Spleen (tissue), 11 donors: ENCODE results near the gene DNASE1L2. TPM values are rescaled to one million over a fixed set of nuclear protein-coding genes. Genes with fewer than 3 reads are reported as not detected.

Source experiments
- DNase-seq: peaks from one replicate; pipeline ENCODE4 v3.0.0-alpha.2; 2020
- H3K27ac ChIP-seq, 8 donors: fragments of 200-600 bp; sonication (generic) in 7 of 8; 1 replicate in 4 of 8; 2 replicates in 4 of 8; pipeline versions ENCODE4 v1.5.0 to v1.8.0; 2016 to 2021; ENCODE audit warnings: inconsistent platforms in 4 of 8, mild to moderate bottlenecking in 4 of 8, moderate library complexity in 1 of 8
- H3K27me3 ChIP-seq, 7 donors: fragments of 200-600 bp; sonication (generic) in 6 of 7; replicated peaks in 1 of 7; 1 replicate in 4 of 7; 2 replicates in 3 of 7; pipeline versions ENCODE4 v1.5.0 to v1.8.0; 2016 to 2021; ENCODE audit warnings: inconsistent platforms in 3 of 7, mild to moderate bottlenecking in 1 of 7
- H3K36me3 ChIP-seq, 6 donors: fragments of 200-600 bp; sonication (generic) in 5 of 6; 1 replicate in 4 of 6; 2 replicates in 2 of 6; pipeline versions ENCODE4 v1.5.0 to v1.8.0; 2016 to 2021; ENCODE audit warnings: inconsistent platforms in 2 of 6
- H3K4me1 ChIP-seq, 6 donors: fragments of 200-600 bp; sonication (generic) in 5 of 6; 1 replicate in 3 of 6; 2 replicates in 3 of 6; pipeline versions ENCODE4 v1.5.0 to v1.8.0; 2016 to 2021; ENCODE audit warnings: inconsistent platforms in 3 of 6
- H3K4me3 ChIP-seq, 8 donors: fragments of 200-600 bp; sonication (generic) in 7 of 8; 1 replicate in 4 of 8; 2 replicates in 4 of 8; pipeline versions ENCODE4 v1.5.0 to v1.8.0; 2016 to 2021; ENCODE audit warnings: inconsistent platforms in 4 of 8, mild to moderate bottlenecking in 4 of 8, moderate library complexity in 2 of 8
- H3K9me3 ChIP-seq, 8 donors: fragments of 200-600 bp; sonication (generic) in 7 of 8; 1 replicate in 4 of 8; 2 replicates in 4 of 8; pipeline versions ENCODE4 v1.5.0 to v1.8.0; 2016 to 2021; ENCODE audit warnings: inconsistent platforms in 4 of 8
- CTCF ChIP-seq, 11 experiments: fragments of 200-600 bp in 7 of 11; fragments of 450-650 bp in 4 of 11; sonication (generic) in 4 of 11; IDR thresholded peaks in 8 of 11; conservative IDR thresholded peaks in 3 of 11; 1 replicate in 7 of 11; 2 replicates in 4 of 11; pipeline versions ENCODE4 v1.4.0 to v1.8.0; 2016 to 2021; ENCODE audit warnings: antibody characterized with exemption in 11 of 11, inconsistent platforms in 4 of 11, mild to moderate bottlenecking in 1 of 11
- POLR2A ChIP-seq, 3 donors: fragments of 450-650 bp; IDR thresholded peaks; one replicate each; pipeline ENCODE4 v1.5.1; 2017; ENCODE audit warnings: antibody characterized with exemption in 3 of 3, mild to moderate bottlenecking in 1 of 3
- POLR2AphosphoS5 ChIP-seq, 3 donors: sonication (generic); formaldehyde crosslinking; IDR thresholded peaks; one replicate each; pipeline ENCODE4 v1.5.1; 2017; ENCODE audit warnings: antibody characterized with exemption in 3 of 3
- WGBS, 5 donors: extraction: QIAGEN DNeasy Blood & Tissue Kit in 3 of 5; methylation state at CpG; one replicate each; pipeline versions ENCODE4 v1.1.5 to v1.1.7; 2013 to 2018; 5-methylcytosine and 5-hydroxymethylcytosine counted together
- intact Hi-C: fragments of 100-400 bp; cut with DNase I; formaldehyde crosslinking; loops from one replicate; pipeline ENCODE4 v1.15.0; 2023; ENCODE audit warnings: low total_unique reads
- polyA plus RNA-seq, 3 donors: library from polyadenylated mRNA; stranded (reverse); fragments of 200-250 nt; gene quantifications; one replicate each; pipeline ENCODE4 v1.2.1, GENCODE V29; 2013
- total RNA-seq, 7 donors: library from RNA; depleted of rRNA in 3 of 7; stranded (reverse); fragments of >200 nt in 3 of 7; fragmentation: NEBNext Ultra II Directional in 4 of 7; extraction: Animal tissue kit (Norgen Biotek cat#: 25700) in 4 of 7; gene quantifications; one replicate each; pipeline versions ENCODE4 v1.1.0 to v1.2.1, GENCODE V29; 2016 to 2021
- donor health status: healthy with polysubstance abuse.
- donor health status: DM: no; HTN: no; CAD: no; lungs with moderate emphysema.
- donor health status: DM: no; HTN: no; CAD: no.
- donor health status: Bipolar disorder and iron deficiency.
- donor health status: healthy.
- donor health status: DM: no; HTN: no; CAD: no.
- donor health status: DM: yes; HTN: yes; CAD: no.

The DNASE1L2 gene
- total and polyA plus RNA-seq, 10 donors, result 0.59 to 2.2 (median 1.2) TPM

GRCh38 chr16:2278956-2279800 is 42.9 kb downstream of the DNASE1L2 start:
- no peaks in the 10 kb centered on the region for H3K9me3 ChIP-seq
- no peak overlapping the region for H3K4me3 ChIP-seq
- no peaks in the 10 kb centered on the region for H3K27me3 ChIP-seq
- peaks cover 0 to 48% (median 5%) of the 10 kb centered on the region in 6 donors for H3K36me3 ChIP-seq
- no peaks in the 10 kb centered on the region for H3K4me1 ChIP-seq
- no peak for DNase-seq
- 78 to 89% (median 87%) methylated on average over 7 to 26 of the region's 26 CpGs for WGBS, 5 donors
- intact Hi-C loops, result no loop called here
- H3K27ac ChIP-seq, result no peak overlapping the region
- TF ChIP-seq POLR2A (IDR thresholded peaks at IDR 0.05) (no peak), POLR2AphosphoS5 (IDR thresholded peaks at IDR 0.05) (no peak), CTCF (IDR thresholded peaks at IDR 0.05 in 8 of 11, conservative IDR thresholded peaks at IDR 0.05 in 3 of 11) (no peak)

- Histone ChIP-seq H3K27ac (no peak overlapping the region), H3K4me1 (no peaks in the 10 kb centered on the region), H3K4me3 (no peak overlapping the region), H3K9me3 (no peaks in the 10 kb centered on the region), H3K27me3 (no peaks in the 10 kb centered on the region), H3K36me3 (peaks cover 0 to 61% (median 7%) of the 10 kb centered on the region in 6 donors)
- TF ChIP-seq CTCF (IDR thresholded peaks at IDR 0.05 in 8 of 11, conservative IDR thresholded peaks at IDR 0.05 in 3 of 11) (no peak), POLR2A (IDR thresholded peaks at IDR 0.05) (no peak), POLR2AphosphoS5 (IDR thresholded peaks at IDR 0.05) (no peak)
- 91 to 96% (median 92%) methylated on average over 7 to 8 of the region's 8 CpGs for WGBS, 5 donors
- no peak for DNase-seq
- intact Hi-C loops, result no loop called here
Measured at GRCh38 chr16:2280461-2280860, 44.2 kb downstream of the DNASE1L2 start.

GRCh38 chr16:2280981-2281542 is 44.8 kb downstream of the DNASE1L2 start:
- Histone ChIP-seq H3K27me3 (no peaks in the 10 kb centered on the region), H3K4me3 (no peak overlapping the region), H3K36me3 (peaks cover 0 to 66% (median 7%) of the 10 kb centered on the region in 6 donors), H3K9me3 (no peaks in the 10 kb centered on the region), H3K4me1 (no peaks in the 10 kb centered on the region), H3K27ac (no peak overlapping the region)
- WGBS, 5 donors, result 84 to 89% (median 86%) methylated on average over 23 to 24 of the region's 24 CpGs
- intact Hi-C loops, result no loop called here
- DNase-seq, result no peak
- TF ChIP-seq CTCF (IDR thresholded peaks at IDR 0.05 in 8 of 11, conservative IDR thresholded peaks at IDR 0.05 in 3 of 11) (no peak), POLR2AphosphoS5 (IDR thresholded peaks at IDR 0.05) (no peak), POLR2A (IDR thresholded peaks at IDR 0.05) (no peak)

GRCh38 chr16:2282262-2282661 is 46.0 kb downstream of the DNASE1L2 start:
- no peak for TF ChIP-seq CTCF (IDR thresholded peaks at IDR 0.05 in 8 of 11, conservative IDR thresholded peaks at IDR 0.05 in 3 of 11)
- no peak for TF ChIP-seq POLR2A (IDR thresholded peaks at IDR 0.05)
- TF ChIP-seq POLR2AphosphoS5 (IDR thresholded peaks at IDR 0.05), result no peak
- intact Hi-C loops, result no loop called here
- DNase-seq, result no peak

More at GRCh38 chr16:2282262-2282661, 46.0 kb downstream of the DNASE1L2 start:
- peaks cover 0 to 67% (median 9%) of the 10 kb centered on the region in 6 donors for H3K36me3 ChIP-seq
- 63 to 78% (median 65%) methylated on average over 4 to 5 of the region's 5 CpGs for WGBS, 5 donors
- H3K9me3 ChIP-seq, result no peaks in the 10 kb centered on the region
- no peaks in the 10 kb centered on the region for H3K4me1 ChIP-seq
- H3K4me3 ChIP-seq, result no peak overlapping the region
- no peak overlapping the region for H3K27ac ChIP-seq
- no peaks in the 10 kb centered on the region for H3K27me3 ChIP-seq
